ENCODE results near the gene SOWAHD. TPM values are rescaled to one million over a fixed set of nuclear protein-coding genes. Genes with fewer than 3 reads are reported as not detected.
"Not testable (repeated sequence)": the region's sequence is repeated elsewhere in the genome, so short reads cannot be mapped to it uniquely, and the experiment has no call there.

SOWAHD gene
- total RNA-seq, 1 donor from 2014 or later: not detected

GRCh38 chrX:119759248-119759766, 919 bp downstream of the SOWAHD start:
- DNase-seq (ENCODE audit: low spot score in 2 of 2): no peak
- no peak for TF ChIP-seq CTCF (IDR thresholded peaks at IDR 0.05)
- H3K4me3 ChIP-seq: peak overlapping the region; percentile 45 to 62

GRCh38 chrX:119760026-119760877, 1.9 kb downstream of the SOWAHD start:
- H3K27me3 ChIP-seq: no peaks in the 10 kb centered on the region
- H3K4me1 ChIP-seq: no peaks in the 10 kb centered on the region
- DNase-seq (ENCODE audit: low spot score in 2 of 2): no peak
- no peaks in the 10 kb centered on the region for H3K9me3 ChIP-seq
- no peak overlapping the region for H3K4me3 ChIP-seq
- TF ChIP-seq CTCF (IDR thresholded peaks at IDR 0.05): no peak
- H3K36me3 ChIP-seq: no peaks in the 10 kb centered on the region
- intact Hi-C loops (cut with DNase I): no loop called here
- H3K27ac ChIP-seq: no peak overlapping the region

More at GRCh38 chrX:119759248-119759766, 919 bp downstream of the SOWAHD start:
- Histone ChIP-seq H3K4me1 (no peaks in the 10 kb centered on the region), H3K36me3 (no peaks in the 10 kb centered on the region), H3K27me3 (no peaks in the 10 kb centered on the region), H3K27ac (no peak overlapping the region), H3K9me3 (no peaks in the 10 kb centered on the region)
- intact Hi-C loops (cut with DNase I): no loop called here

GRCh38 chrX:119762718-119763117, 4.3 kb downstream of the SOWAHD start:
- H3K36me3 ChIP-seq: no peaks in the 10 kb centered on the region
- intact Hi-C loops (cut with DNase I): no loop called here

GRCh38 chrX:119763181-119763580, 4.8 kb downstream of the SOWAHD start:
- DNase-seq (ENCODE audit: low spot score in 2 of 2): no peak
- Histone ChIP-seq H3K36me3 (no peaks in the 10 kb centered on the region), H3K4me1 (no peaks in the 10 kb centered on the region), H3K27me3 (no peaks in the 10 kb centered on the region), H3K4me3 (no peak overlapping the region), H3K27ac (no peak overlapping the region), H3K9me3 (no peaks in the 10 kb centered on the region)
- TF ChIP-seq CTCF (IDR thresholded peaks at IDR 0.05): no peak
- intact Hi-C loops (cut with DNase I): no loop called here

More at GRCh38 chrX:119762718-119763117, 4.3 kb downstream of the SOWAHD start:
- Histone ChIP-seq H3K27me3 (no peaks in the 10 kb centered on the region), H3K27ac (no peak overlapping the region), H3K9me3 (no peaks in the 10 kb centered on the region), H3K4me1 (no peaks in the 10 kb centered on the region), H3K4me3 (no peak overlapping the region)
- DNase-seq (ENCODE audit: low spot score in 2 of 2): no peak
- no peak for TF ChIP-seq CTCF (IDR thresholded peaks at IDR 0.05)

- no peaks in the 10 kb centered on the region for H3K4me1 ChIP-seq
- H3K27me3 ChIP-seq: no peaks in the 10 kb centered on the region
- DNase-seq (ENCODE audit: low spot score in 2 of 2): no peak
- H3K27ac ChIP-seq: no peak overlapping the region
- no peaks in the 10 kb centered on the region for H3K36me3 ChIP-seq
- no peak overlapping the region for H3K4me3 ChIP-seq
- TF ChIP-seq CTCF (IDR thresholded peaks at IDR 0.05): no peak
- intact Hi-C loops (cut with DNase I): no loop called here
- H3K9me3 ChIP-seq: no peaks in the 10 kb centered on the region
These were observed 5.5 kb downstream of the SOWAHD start for GRCh38 chrX:119763836-119764387.

GRCh38 chrX:119768436-119768835, 10.0 kb downstream of the SOWAHD start:
- DNase-seq (ENCODE audit: low spot score in 2 of 2); H3K4me1 ChIP-seq; H3K27ac ChIP-seq; H3K27me3 ChIP-seq; H3K9me3 ChIP-seq; intact Hi-C loops (cut with DNase I); H3K36me3 ChIP-seq; H3K4me3 ChIP-seq: not testable (repeated sequence)

GRCh38 chrX:119769388-119769787, 11.0 kb downstream of the SOWAHD start:
- intact Hi-C loops (cut with DNase I); H3K4me1 ChIP-seq; H3K36me3 ChIP-seq; H3K9me3 ChIP-seq; H3K27ac ChIP-seq; H3K27me3 ChIP-seq; H3K4me3 ChIP-seq; DNase-seq (ENCODE audit: low spot score in 2 of 2): not testable (repeated sequence)

Measured in ascending aorta (tissue), 2 donors.